ENCODE measurements around the gene TSEN54. TPM values are rescaled to one million over a fixed set of nuclear protein-coding genes. Genes with fewer than 3 reads are reported as not detected.
A peak's percentile ranks its signal among the peaks of the same experiment; 100 is the strongest.

Gene TSEN54
- total RNA-seq, 1 donor from 2014 or later, result 92.7 TPM

- intact Hi-C loops (cut with DNase I), result loop anchor here (2.0 kb wide), 1 partner anchor 98 kb away; no protein-coding TSS in a partner anchor
- Histone ChIP-seq H3K27ac (peak overlapping the region; percentile 57 to 60), H3K4me3 (peak overlapping the region; percentile 71 to 77), H3K4me1 (peaks cover 4 to 11% of the 10 kb centered on the region in 2 donors), H3K36me3 (peaks cover 0 to 12% of the 10 kb centered on the region in 2 donors), H3K9me3 (no peaks in the 10 kb centered on the region), H3K27me3 (no peaks in the 10 kb centered on the region)
- no peak for TF ChIP-seq CTCF (IDR thresholded peaks at IDR 0.05)
- DNase-seq (ENCODE audit: low spot score in 2 of 2), result no peak
These were observed 8.1 kb downstream of the TSEN54 start for GRCh38 chr17:75524269-75524969.

DNA sequence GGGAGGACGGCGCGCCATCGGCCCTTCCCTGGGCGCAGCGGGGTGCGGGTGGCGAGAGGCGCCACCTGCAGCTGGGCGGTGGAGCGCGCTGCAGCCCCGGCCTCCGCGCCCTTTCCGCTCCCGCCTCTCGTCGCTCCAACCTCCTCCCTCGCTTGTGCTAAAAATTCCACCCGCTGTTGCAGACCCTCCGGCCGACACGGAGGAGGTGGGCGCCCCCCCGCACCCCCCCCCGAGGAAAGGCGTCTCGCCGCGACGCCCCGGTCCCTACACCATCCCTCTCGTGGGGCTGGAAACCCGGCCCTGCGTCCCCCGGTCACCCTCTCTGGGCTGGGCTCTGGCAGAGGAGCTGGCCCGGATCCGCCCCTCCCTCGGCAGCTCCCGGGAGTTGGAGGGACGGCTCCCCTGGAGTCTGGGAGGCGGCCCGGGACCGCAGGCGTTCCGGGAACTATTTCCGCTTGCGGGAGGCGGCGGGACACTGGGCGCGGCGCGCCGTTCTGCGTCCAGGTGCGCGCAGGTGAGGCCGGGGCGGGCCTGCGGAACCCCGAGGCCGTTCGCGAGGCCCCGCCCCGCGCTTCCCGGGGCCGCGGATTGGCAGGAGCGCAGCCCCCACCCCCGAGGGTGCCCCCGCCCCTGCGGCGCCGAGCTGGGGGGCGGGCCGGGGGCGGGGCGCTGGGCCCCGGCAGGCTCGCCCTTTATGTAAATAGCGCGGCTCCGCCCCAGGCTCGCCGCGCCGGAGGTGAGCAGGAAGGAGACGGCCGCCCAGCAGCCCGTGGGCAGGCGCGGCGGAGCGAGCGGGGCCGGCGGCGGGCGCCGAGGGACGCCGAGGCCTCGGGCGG lies 8.9 kb downstream of the TSEN54 start, which contains the start of gene LLGL2:
TSS of gene LLGL2 (plus strand) at position 728 of the 836 bp plus-strand sequence. CDS start 17,730 bp downstream, outside the sequence.
- peak within 1 kb of the TSS; percentile 57 to 60 for H3K27ac ChIP-seq
- no peak for DNase-seq (ENCODE audit: low spot score in 2 of 2)

GRCh38 chr17:75525806-75526554 lies 9.7 kb downstream of the TSEN54 start:
- intact Hi-C loops (cut with DNase I), result loop anchor here (1.0 to 2.0 kb wide), 2 partner anchors 63 to 99 kb away; no protein-coding TSS in a partner anchor
- Histone ChIP-seq H3K36me3 (peaks cover 0 to 7% of the 10 kb centered on the region in 2 donors), H3K27ac (no peak overlapping the region), H3K4me3 (peak overlapping the region; percentile 71 to 77), H3K4me1 (peaks cover 4 to 11% of the 10 kb centered on the region in 2 donors), H3K9me3 (no peaks in the 10 kb centered on the region), H3K27me3 (no peaks in the 10 kb centered on the region)
- TF ChIP-seq CTCF (IDR thresholded peaks at IDR 0.05), result no peak
- no peak for DNase-seq (ENCODE audit: low spot score in 2 of 2)

More for the DNA sequence above, 8.9 kb downstream of the TSEN54 start, which contains the start of gene LLGL2:
- no peaks in the 10 kb centered on the region for H3K9me3 ChIP-seq
- peak; percentile 24 to 65 (median 35) for TF ChIP-seq CTCF (IDR thresholded peaks at IDR 0.05)
- no peaks in the 10 kb centered on the region for H3K27me3 ChIP-seq
- H3K36me3 ChIP-seq, result peaks cover 0 to 8% of the 10 kb centered on the region in 2 donors
- peaks cover 4 to 11% of the 10 kb centered on the region in 2 donors for H3K4me1 ChIP-seq
- intact Hi-C loops (cut with DNase I), result loop anchor here (1.0 to 2.0 kb wide), 2 partner anchors 64 to 98 kb away; no protein-coding TSS in a partner anchor
- H3K4me3 ChIP-seq, result peak within 1 kb of the TSS; percentile 71 to 77

- intact Hi-C loops (cut with DNase I), result no loop called here
- Histone ChIP-seq H3K9me3 (no peaks in the 10 kb centered on the region), H3K4me3 (peak overlapping the region; percentile 71 to 77), H3K36me3 (peaks cover 0 to 4% of the 10 kb centered on the region in 2 donors), H3K4me1 (peaks cover 4 to 11% of the 10 kb centered on the region in 2 donors), H3K27ac (no peak overlapping the region), H3K27me3 (no peaks in the 10 kb centered on the region)
- no peak for TF ChIP-seq CTCF (IDR thresholded peaks at IDR 0.05)
- DNase-seq (ENCODE audit: low spot score in 2 of 2), result no peak
These were observed 10.4 kb downstream of the TSEN54 start for GRCh38 chr17:75526555-75527270.

All from ascending aorta (tissue), 2 donors.